Measurements from ENCODE around the gene SERPINE1. TPM values are rescaled to one million over a fixed set of nuclear protein-coding genes. Genes with fewer than 3 reads are reported as not detected.

Gene SERPINE1
- total RNA-seq, 1 experiment from 2014 or later = 12.8 TPM

DNA sequence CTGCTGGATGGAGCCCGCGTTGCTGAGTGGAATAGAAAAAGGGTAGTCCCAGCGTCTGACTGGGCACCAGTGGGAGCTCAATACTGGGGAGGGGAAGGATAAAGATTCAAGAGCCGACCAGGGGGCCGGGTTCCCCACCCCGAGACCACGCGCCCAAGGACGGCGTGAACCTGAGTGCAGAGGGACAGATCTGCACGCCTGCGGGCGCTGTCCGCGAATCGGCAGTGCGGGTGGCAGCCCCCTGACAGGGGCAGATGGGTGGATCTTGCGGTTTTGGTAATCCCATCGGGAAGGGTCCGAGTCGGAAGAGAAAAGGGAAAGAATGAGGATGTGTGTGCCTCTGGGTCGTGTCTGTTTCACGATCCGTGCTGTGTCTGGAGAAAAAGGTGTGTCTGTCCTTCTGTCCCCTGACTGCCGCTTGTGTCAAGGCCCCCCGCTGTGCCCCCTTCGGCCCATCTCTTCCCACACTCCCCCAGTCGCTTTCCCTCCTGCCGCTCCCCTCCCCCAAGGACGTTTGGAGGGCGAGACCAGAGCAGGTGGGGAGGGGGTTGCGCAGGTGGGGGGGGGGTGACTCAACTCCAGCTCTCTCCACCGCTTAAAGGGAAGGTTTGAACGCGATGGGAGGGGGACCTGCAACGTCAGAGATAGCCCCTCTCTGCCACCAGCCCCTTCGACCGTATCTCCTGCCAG lies 39.2 kb downstream of the SERPINE1 start:
- intact Hi-C loops (cut with micrococcal nuclease) = no loop called here
- Histone ChIP-seq H4K20me1 (ENCODE audit: insufficient read depth) (no peaks in the 10 kb centered on the region), H3K27ac (ENCODE audit: low read depth, low read length) (no peak overlapping the region), H3K9me2 (ENCODE audit: insufficient read depth) (no peaks in the 10 kb centered on the region), H3K4me2 (ENCODE audit: low read length) (peak overlapping the region; percentile 80), H3K4me1 (ENCODE audit: control insufficient read depth in 1 of 2, insufficient read depth in 2 of 2, low read length in 2 of 2) (peaks cover 55 to 97% of the 10 kb centered on the region in 2 experiments), H3K27me3 (ENCODE audit: insufficient read depth, low read length) (no peaks in the 10 kb centered on the region), H3K9ac (ENCODE audit: low read length) (peak overlapping the region; percentile 59), H2AFZ (ENCODE audit: low read depth, low read length, poor library complexity, severe bottlenecking) (no peak overlapping the region), H3K36me3 (ENCODE audit: control insufficient read depth in 1 of 2, insufficient read depth in 2 of 2, low read length in 2 of 2) (no peaks in the 10 kb centered on the region), H3K9me3 (ENCODE audit: control insufficient read depth in 1 of 2, insufficient read depth in 1 of 2, low read depth in 1 of 2, low read length in 2 of 2) (no peaks in the 10 kb centered on the region), H3K79me2 (ENCODE audit: insufficient read depth, low read length) (0 out of 2 replicates have a peak, but pooled peaks cover 7% of the 10 kb centered on the region), H3K4me3 (replicated peaks in 1 of 2; ENCODE audit: low read depth in 1 of 2, low read length in 2 of 2) (peak overlapping the region; percentile 53 to 78)
- ChIA-PET POLR2A (interaction anchor here (0.7 to 2.5 kb wide), 14 partner anchors 8 to 291 kb away, joined by 3 to 23 read pairs (median 6); partner anchors contain the start of genes PLOD3, SERPINE1, SRRT and UFSP1), CTCF (interaction anchor here (0.7 to 3.0 kb wide), 6 partner anchors 8 to 200 kb away, joined by 3 to 16 read pairs (median 4); no protein-coding TSS in a partner anchor), RAD21 (ENCODE audit: low non-redundant PET in 1 of 2, low total read pairs in 2 of 2, uncharacterized antibody in 2 of 2, unreplicated experiment in 2 of 2) (interaction anchor here (0.5 to 1.2 kb wide), 4 partner anchors 10 to 22 kb away, joined by 3 to 6 read pairs (median 4); no protein-coding TSS in a partner anchor)
- BruUV-seq (replicated peaks) = no TSS peak
- ATAC-seq (0 out of 2 replicates have a peak, but pooled peaks have one; percentile 0), DNase-seq (ENCODE audit: low read depth, low spot score) (no peak)
- TF ChIP-seq EZH2phosphoT487 (IDR thresholded peaks at IDR 0.05; ENCODE audit: borderline replicate concordance) (no peak), POLR2AphosphoS5 (IDR thresholded peaks at IDR 0.05; ENCODE audit: low read depth, low read length) (peak; percentile 28; the same call in 1 of the 2 replicates), ELF1 (IDR thresholded peaks at IDR 0.05; ENCODE audit: borderline replicate concordance, low read depth) (no peak)

DNA sequence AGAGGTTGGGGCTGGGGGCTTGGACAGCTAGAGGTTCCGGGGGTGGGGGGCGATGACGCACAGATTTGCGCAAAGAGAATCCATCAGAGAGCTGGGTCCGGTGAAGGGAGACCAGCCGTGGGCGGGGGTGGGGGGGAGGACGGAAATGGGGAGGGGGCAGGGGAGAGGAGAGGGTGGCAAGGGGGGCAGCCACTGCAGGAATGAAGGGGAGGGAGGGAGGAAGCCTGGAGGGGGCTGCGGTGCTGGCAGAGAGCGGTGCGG lies 39.7 kb downstream of the SERPINE1 start:
- H4K20me1 ChIP-seq (ENCODE audit: insufficient read depth) = no peaks in the 10 kb centered on the region
- no peak overlapping the region for H2AFZ ChIP-seq (ENCODE audit: low read depth, low read length, poor library complexity, severe bottlenecking)
- no peak for TF ChIP-seq RAD21 (IDR thresholded peaks at IDR 0.05; ENCODE audit: low read depth)
- TF ChIP-seq SP1 (IDR thresholded peaks at IDR 0.05; ENCODE audit: low read depth) = no peak
- no peak for TF ChIP-seq JUND (IDR thresholded peaks at IDR 0.05)
- no peak for TF ChIP-seq EZH2 (IDR thresholded peaks at IDR 0.05)
- TF ChIP-seq TCF7L2 (IDR thresholded peaks at IDR 0.05; ENCODE audit: borderline replicate concordance, extremely low read depth, insufficient read depth, insufficient read length) = no peak
- TF ChIP-seq EZH2phosphoT487 (IDR thresholded peaks at IDR 0.05; ENCODE audit: borderline replicate concordance) = no peak
- TF ChIP-seq CEBPB (IDR thresholded peaks at IDR 0.05; ENCODE audit: low read depth) = no peak
- TF ChIP-seq YY1 (IDR thresholded peaks at IDR 0.05; ENCODE audit: extremely low read depth, insufficient replicate concordance, low read depth, low read length) = no peak
- TF ChIP-seq POLR2AphosphoS5 (IDR thresholded peaks at IDR 0.05; ENCODE audit: low read depth, low read length) = no peak
- TF ChIP-seq, protein P1, sequence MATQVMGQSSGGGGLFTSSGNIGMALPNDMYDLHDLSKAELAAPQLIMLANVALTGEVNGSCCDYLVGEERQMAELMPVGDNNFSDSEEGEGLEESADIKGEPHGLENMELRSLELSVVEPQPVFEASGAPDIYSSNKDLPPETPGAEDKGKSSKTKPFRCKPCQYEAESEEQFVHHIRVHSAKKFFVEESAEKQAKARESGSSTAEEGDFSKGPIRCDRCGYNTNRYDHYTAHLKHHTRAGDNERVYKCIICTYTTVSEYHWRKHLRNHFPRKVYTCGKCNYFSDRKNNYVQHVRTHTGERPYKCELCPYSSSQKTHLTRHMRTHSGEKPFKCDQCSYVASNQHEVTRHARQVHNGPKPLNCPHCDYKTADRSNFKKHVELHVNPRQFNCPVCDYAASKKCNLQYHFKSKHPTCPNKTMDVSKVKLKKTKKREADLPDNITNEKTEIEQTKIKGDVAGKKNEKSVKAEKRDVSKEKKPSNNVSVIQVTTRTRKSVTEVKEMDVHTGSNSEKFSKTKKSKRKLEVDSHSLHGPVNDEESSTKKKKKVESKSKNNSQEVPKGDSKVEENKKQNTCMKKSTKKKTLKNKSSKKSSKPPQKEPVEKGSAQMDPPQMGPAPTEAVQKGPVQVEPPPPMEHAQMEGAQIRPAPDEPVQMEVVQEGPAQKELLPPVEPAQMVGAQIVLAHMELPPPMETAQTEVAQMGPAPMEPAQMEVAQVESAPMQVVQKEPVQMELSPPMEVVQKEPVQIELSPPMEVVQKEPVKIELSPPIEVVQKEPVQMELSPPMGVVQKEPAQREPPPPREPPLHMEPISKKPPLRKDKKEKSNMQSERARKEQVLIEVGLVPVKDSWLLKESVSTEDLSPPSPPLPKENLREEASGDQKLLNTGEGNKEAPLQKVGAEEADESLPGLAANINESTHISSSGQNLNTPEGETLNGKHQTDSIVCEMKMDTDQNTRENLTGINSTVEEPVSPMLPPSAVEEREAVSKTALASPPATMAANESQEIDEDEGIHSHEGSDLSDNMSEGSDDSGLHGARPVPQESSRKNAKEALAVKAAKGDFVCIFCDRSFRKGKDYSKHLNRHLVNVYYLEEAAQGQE (IDR thresholded peaks at IDR 0.05; ENCODE audit: low read depth) = no peak
- BruUV-seq (replicated peaks) = no TSS peak
- ATAC-seq (no peak), DNase-seq (ENCODE audit: low read depth, low spot score) (no peak)
- no peak overlapping the region for H3K27ac ChIP-seq (ENCODE audit: low read depth, low read length)
- peak overlapping the region; percentile 53 to 78 for H3K4me3 ChIP-seq (replicated peaks in 1 of 2; ENCODE audit: low read depth in 1 of 2, low read length in 2 of 2)
- H3K4me2 ChIP-seq (ENCODE audit: low read length) = peak overlapping the region; percentile 80
- H3K79me2 ChIP-seq (ENCODE audit: insufficient read depth, low read length) = 0 out of 2 replicates have a peak, but pooled peaks cover 7% of the 10 kb centered on the region
- intact Hi-C loops (cut with micrococcal nuclease) = no loop called here
- ChIA-PET CTCF (interaction anchor here (3.0 kb wide), 1 partner anchor 22 kb away, joined by 16 read pairs; no protein-coding TSS in a partner anchor), POLR2A (interaction anchor here (0.7 to 1.2 kb wide), 3 partner anchors 14 to 292 kb away, joined by 3 to 4 read pairs (median 3); partner anchors contain the start of genes SRRT and UFSP1), RAD21 (ENCODE audit: low non-redundant PET in 1 of 2, low total read pairs in 2 of 2, uncharacterized antibody in 2 of 2, unreplicated experiment in 2 of 2) (interaction anchor here in 1 of 2 experiments (0.6 kb wide), 1 partner anchor 21 kb away, joined by 6 read pairs; no protein-coding TSS in a partner anchor)
- peaks cover 50 to 93% of the 10 kb centered on the region in 2 experiments for H3K4me1 ChIP-seq (ENCODE audit: control insufficient read depth in 1 of 2, insufficient read depth in 2 of 2, low read length in 2 of 2)
- H3K9me3 ChIP-seq (ENCODE audit: control insufficient read depth in 1 of 2, insufficient read depth in 1 of 2, low read depth in 1 of 2, low read length in 2 of 2) = no peaks in the 10 kb centered on the region
- peak overlapping the region; percentile 59; the same call in 1 of the 2 replicates for H3K9ac ChIP-seq (ENCODE audit: low read length)
- no peaks in the 10 kb centered on the region for H3K9me2 ChIP-seq (ENCODE audit: insufficient read depth)
- no peaks in the 10 kb centered on the region for H3K36me3 ChIP-seq (ENCODE audit: control insufficient read depth in 1 of 2, insufficient read depth in 2 of 2, low read length in 2 of 2)
- no peaks in the 10 kb centered on the region for H3K27me3 ChIP-seq (ENCODE audit: insufficient read depth, low read length)
